ENCODE measurements around the gene VMP1.

- TF ChIP-seq CTCF (IDR thresholded peaks at IDR 0.05; ENCODE audit: insufficient read depth, low read length, poor library complexity, severe bottlenecking) (no peak), EZH2phosphoT487 (conservative IDR thresholded peaks at IDR 0.05; ENCODE audit: low read length) (no peak)
Measured at GRCh38 chr17:59869941-59870218, 162.4 kb downstream of the VMP1 start.
